Activated naive CD4-positive, alpha-beta T cell treated with Interleukin-2 at 50 U/mL for 16 hours (primary cell): ENCODE results near the gene POLR1C.
"Not testable (repeated sequence)": the region's sequence is repeated elsewhere in the genome, so short reads cannot be mapped to it uniquely, and the experiment has no call there.

Source experiments
- DNase-seq: peaks from one replicate; pipeline ENCODE4 v3.0.0-alpha.2; 2020

POLR1C gene

GRCh38 chr6:43510827-43511163 is 6.1 kb upstream of the POLR1C start:
- no peak for DNase-seq

- no peak for DNase-seq
Measured at GRCh38 chr6:43511824-43512415, 5.0 kb upstream of the POLR1C start.

GRCh38 chr6:43515808-43516207 is 1.1 kb upstream of the POLR1C start:
- no peak for DNase-seq

- no peak for DNase-seq
Measured at GRCh38 chr6:43516367-43516696, 557 bp upstream of the POLR1C start.

DNA sequence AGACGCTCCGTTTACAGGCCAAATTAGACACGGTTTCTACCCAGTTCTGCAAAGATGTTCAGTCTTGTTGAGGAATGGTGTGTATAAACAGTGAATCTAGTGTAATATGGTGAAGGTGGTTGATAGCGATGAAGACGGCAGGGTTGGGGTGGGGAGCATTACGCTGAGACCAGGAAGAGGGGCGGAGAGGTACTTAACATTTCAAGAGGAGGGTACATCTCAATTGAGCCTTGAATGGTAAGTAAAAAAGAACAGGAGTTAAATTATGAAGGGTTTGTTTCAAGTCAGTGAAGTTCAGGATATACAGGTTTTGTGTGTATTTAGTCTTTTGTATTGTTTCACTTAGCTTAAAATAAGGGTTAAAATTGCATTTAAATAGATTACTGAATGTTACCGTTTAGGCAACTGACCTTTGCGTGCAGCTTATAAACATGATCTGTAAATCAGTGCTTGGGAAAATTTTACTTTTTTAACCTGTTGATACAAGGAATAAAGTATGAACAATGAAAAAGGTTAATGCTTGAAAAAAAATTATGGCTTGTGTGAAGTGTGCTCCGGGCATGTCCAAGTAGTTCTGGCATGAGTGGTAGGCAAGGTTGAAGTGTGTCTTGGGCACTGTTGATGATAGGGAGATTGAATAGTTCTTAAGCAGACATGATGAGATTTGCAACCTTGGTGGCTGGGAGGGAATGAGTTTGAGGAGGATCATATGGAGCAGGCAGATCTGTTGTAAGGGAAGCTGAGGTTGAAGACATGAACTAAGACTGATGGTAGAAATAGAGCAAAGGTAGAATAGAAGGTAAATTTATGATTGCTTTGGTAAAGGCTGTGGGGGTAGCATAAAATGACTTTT is 842 bp downstream of the POLR1C start:
- no peak for DNase-seq

DNA sequence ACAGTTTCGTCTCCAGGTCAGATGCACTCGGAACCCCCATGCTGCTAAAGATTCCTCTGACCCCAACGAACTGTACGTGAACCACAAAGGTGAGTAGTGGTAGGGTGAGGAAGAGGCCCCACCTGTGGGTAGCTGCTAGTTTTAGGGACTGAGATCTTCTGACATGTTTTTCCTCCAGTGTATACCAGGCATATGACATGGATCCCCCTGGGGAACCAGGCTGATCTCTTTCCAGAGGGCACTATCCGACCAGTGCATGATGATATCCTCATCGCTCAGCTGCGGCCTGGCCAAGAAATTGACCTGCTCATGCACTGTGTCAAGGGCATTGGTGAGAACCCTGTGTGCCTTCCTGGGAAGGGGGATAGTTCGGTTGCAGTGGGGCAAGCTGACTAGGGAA is 3.2 kb downstream of the POLR1C start:
- DNase-seq, result no peak

- no peak for DNase-seq
Measured at GRCh38 chr6:43521836-43522235, 4.9 kb downstream of the POLR1C start.

DNA sequence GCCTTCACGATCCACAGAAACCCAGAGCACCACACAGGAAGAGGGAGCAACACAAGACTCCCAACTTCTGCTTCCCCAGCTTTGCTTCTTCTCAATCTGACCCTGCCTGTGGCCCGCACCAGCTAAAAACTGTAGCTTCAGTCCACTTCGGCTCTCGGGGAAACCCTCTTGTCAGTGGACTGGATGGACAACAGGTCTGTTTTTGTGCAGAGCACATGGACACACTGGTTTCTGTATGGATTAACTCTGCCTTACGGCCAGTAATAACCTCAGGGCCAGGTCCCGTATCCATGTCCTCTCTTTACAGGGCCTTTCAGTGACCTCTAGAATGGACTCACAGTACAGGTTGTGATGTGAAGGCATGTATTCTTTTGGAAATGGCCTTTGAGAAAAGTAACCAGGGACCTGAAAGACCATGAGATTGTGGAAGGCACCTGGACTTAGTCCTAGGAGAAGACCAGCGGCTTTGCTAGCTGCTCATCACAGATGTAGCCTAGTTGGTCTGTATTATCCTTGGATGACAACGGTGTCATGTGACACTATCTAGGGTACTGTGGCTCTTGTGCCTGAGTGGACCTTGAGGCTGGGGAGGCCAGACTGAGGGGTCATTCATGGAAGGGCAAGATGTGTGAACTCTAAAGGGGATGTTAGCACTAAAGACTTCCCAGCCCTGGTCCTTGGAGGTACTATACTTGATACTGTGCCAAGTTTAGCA is 5.8 kb downstream of the POLR1C start:
- no peak for DNase-seq

- DNase-seq, result no peak
Measured at GRCh38 chr6:43523284-43523683, 6.4 kb downstream of the POLR1C start.

DNA sequence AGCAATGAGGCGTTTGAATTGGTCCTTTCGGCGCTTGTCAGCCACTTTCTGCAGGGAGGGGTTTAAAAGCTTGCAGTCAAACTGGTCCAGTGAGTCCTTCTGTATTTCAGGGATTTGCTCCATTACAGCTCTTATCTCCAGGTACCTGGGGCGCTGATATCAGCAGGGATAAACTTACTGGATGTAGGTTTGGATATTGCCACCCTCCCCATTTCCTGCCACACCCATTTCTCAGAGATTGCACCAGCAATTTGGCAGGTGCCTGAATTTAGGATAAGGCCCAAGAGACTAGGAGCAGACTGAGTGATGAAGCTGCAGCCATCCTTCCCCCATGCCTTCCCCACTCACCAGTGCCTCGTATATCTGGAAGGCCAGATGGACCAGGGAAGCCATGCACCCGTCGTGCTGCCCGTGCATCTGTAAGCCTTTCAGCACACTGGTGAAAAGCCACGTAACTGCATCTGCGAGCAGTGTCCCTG is 7.6 kb downstream of the POLR1C start:
- no peak for DNase-seq

DNA sequence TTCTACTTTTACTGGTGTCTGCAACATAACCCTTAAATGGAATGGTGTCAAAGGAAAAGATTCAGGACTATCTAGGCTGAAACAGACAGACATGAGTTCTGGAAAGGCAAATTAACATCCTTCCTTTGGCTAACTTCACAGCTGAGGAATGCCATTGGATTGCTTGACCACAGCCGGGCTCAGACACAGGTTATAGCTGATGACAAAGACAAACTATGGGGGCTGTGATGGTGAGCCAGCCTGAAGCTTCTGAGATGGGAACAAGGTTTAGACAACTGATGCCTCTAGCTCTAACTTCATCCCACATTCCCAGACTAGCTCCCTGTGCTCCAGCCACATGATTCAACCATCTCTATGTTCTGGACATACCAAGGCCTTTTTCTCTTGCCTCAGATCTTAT is 15.3 kb downstream of the POLR1C start:
- DNase-seq, result no peak

- not testable (repeated sequence) for DNase-seq
Measured at GRCh38 chr6:43538986-43539385, 22.1 kb downstream of the POLR1C start.

DNA sequence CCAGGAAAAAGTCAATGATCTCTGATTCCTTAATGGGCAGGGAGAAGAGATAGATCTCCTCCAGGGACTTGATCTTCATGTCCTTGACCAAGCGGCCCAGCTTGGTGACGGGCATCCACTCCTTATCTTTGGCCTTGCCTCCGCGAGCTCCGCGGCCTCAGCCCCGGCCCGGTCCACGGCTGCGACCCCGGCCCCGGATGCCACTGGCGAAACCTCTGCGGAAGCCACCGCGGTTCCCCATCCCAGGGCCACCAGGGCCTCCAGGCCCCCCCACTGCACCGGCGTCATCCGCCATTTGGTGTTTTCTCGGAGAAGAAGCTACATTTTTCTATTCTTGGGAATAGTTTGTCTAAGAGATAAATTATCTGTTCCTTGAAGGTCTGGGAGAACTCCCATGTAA is 22.5 kb downstream of the POLR1C start:
- not testable (repeated sequence) for DNase-seq

GRCh38 chr6:43540507-43540906 is 23.6 kb downstream of the POLR1C start:
- DNase-seq, result no peak

DNA sequence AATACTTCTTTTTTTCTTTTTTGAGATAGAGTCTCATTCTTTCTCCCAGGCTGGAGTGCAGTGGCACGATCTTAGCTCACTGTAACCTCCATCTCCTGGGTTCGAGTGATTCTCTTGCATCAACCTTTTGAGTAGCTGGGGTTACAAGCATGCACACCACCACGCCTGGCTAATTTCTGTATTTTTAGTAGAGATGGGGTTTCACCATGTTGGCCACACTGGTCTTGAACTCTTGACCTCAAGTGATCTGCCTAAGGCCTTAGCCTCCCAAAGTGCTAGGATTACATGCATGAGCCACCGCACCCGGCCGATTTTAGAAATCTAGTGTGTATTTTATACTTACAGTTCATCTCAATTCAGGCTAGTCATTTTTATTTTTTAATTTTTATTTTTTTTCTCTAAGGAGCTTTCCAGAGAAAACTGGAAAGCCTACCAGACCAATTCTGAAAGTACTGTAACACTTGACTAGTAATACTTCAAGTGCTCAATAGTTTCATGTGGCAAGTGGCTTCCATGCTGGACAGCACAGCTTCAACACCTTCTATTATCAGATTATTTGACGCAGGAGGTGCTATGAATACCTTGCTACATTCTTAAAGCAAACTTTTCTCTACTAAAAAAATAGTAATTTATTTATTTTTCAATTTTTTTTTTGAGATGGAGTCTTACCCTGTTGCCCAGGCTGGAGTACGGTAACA is 25.0 kb downstream of the POLR1C start:
- no peak for DNase-seq

GRCh38 chr6:43544461-43544860 is 27.6 kb downstream of the POLR1C start:
- no peak for DNase-seq

DNA sequence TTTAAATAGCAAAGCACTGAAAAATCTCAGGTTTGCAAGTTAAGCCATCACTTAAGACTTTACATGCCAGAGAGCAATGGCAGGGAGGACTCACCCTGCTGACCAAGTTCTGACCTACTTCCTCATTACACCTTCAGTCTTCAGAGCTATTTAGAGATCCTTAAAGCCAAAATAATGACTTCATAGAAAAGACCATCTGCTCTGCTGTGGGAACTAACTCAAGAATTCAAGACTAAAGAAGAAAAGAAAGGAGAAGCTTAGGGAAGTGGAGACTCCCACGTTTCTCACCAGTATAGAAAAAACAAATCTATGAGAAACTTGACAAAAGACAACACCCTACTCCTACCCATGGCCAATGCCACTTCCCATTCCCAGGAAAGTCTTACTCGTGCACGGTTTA is 30.3 kb downstream of the POLR1C start:
- no peak for DNase-seq

- DNase-seq, result not testable (repeated sequence)
Measured at GRCh38 chr6:43557620-43558019, 40.7 kb downstream of the POLR1C start.

DNA sequence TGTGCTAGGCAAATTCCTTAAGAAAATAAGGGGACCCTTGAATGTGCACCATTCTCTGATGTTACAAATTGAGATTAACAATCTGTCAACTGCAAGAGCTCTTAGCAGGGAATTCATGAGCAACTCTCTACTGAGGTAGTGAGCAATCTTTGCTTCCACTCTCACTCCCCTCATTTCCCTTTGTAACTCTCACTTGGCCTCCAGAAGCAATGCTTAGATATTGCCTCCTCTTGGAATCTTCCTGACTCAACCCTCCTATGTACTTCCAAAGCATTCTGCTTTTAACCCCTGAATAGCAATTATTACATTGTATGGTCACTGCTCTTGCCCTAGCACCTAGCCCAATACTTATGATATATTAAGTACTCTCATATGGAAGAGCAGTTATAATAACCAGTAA is 42.4 kb downstream of the POLR1C start:
- no peak for DNase-seq

GRCh38 chr6:43570876-43571441 is 54.1 kb downstream of the POLR1C start:
- no peak for DNase-seq
